Daoy (cell line): ENCODE measurements around the gene GALNTL6. TPM values are rescaled to one million over a fixed set of nuclear protein-coding genes. Genes with fewer than 3 reads are reported as not detected.

Experiments used
- DNase-seq: peaks from one replicate; pipeline ENCODE4 v3.0.0-alpha.2; 2015; ENCODE audit warnings: low read depth
- total RNA-seq: library from RNA; depleted of rRNA; stranded (reverse); fragments of >200 nt; shearing (Covaris generic); gene quantifications from 2 replicates; pipeline ENCODE4 v1.2.3, GENCODE V29; 2014

GALNTL6 gene
- total RNA-seq, 1 experiment from 2014 or later = not detected

- peak; percentile 12 for DNase-seq
Observed at GRCh38 chr4:172806841-172807240, 993.6 kb downstream of the GALNTL6 start.

DNA sequence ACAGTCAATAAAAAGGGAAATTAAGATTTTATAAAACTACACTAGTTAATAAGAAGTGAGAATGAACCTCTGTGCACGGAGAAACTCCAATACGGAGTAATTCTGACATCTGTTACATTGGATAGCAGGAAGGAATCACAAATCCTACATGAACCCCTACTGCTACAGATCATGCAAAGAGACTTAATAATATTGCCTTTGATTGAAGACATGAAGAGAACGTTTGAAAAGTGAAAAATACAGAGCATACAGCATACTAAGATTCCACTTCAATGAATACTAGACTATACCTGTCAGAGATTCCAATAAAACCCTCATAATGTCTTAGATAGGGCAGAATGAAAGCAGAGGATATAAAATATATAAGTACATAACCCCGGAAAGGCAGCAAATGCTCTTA, 995.0 kb downstream of the GALNTL6 start:
- DNase-seq = no peak

DNA sequence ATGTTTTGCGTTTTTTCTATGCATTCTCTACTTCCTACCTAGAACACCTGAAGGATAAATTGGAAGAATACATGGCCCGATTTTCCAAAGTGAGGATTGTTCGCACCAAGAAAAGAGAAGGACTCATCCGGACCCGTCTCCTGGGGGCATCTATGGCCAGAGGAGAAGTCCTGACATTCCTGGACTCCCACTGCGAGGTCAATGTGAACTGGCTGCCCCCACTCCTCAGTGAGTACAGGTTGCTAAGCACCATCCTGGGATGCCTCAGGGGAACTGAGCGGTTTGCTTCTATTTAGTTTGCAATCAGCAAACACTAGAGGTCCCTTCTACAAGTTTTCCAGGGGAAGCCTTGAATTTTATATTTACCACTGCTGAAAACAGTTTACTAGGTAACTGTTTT, 996.1 kb downstream of the GALNTL6 start:
- no peak for DNase-seq

DNA sequence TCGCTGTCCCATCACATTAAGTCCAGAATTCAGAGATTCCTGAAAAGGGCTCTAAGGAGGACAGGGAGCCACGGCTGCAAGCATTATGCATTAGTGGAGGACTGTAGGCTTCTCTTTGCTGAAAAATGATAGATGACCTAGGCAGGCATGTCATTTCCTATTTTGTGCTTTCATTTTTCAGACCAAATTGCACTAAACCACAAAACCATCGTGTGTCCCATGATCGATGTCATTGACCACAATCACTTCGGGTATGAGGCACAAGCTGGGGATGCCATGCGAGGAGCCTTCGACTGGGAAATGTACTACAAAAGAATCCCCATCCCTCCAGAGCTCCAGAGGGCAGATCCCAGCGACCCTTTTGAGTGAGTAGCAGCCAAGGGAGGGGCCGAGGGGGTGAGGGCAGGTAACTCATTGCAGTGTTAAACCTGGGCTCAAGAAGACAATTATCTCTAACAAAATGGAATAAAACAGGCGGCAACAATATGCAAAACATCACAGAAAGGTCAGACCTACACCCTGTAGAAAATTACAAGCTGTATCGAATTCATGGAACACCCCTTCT, 1000.2 kb downstream of the GALNTL6 start:
- DNase-seq = no peak

- no peak for DNase-seq
Observed at GRCh38 chr4:172815499-172816164, 1002.4 kb downstream of the GALNTL6 start.

DNA sequence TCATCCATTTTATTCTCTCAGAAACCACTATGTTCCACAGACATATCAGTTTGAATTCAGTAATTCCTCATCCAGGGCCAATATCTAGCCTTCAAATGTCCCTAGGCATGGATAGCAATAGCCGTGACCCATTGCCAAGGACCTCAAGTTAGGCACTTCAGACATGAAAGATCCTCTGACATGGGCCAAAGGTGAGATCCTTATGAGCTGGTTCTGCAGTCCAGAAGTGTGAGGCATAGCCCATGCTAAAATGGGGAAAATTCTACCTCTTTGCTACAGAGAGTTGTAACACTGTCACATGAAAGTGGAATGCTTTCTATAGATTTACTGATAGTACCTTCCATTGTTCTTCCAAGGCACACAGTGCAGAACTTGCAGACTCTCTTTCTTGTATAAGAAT, 1005.7 kb downstream of the GALNTL6 start:
- no peak for DNase-seq

DNA sequence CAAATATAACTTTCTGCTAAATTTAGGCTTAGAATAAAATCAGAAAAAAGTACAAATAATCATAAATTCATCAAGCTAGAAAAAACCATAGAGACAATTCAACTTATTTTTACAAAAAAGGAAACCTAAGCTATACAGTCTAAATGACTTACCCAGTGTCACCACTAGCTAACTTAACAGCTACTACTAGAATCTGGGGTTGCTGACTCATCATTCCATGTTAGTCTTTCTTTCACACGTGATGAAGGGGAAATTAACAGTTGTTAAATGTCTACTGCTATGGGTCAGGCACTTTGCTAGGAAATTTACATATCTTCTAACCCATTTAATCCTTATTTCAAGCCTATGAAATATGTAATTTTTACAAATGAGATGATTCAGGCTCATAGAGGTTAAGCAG, 1006.1 kb downstream of the GALNTL6 start:
- DNase-seq = no peak

- DNase-seq = no peak
Observed at GRCh38 chr4:172822331-172822730, 1009.1 kb downstream of the GALNTL6 start.

GRCh38 chr4:172826346-172826745, 1013.1 kb downstream of the GALNTL6 start:
- DNase-seq = no peak

DNA sequence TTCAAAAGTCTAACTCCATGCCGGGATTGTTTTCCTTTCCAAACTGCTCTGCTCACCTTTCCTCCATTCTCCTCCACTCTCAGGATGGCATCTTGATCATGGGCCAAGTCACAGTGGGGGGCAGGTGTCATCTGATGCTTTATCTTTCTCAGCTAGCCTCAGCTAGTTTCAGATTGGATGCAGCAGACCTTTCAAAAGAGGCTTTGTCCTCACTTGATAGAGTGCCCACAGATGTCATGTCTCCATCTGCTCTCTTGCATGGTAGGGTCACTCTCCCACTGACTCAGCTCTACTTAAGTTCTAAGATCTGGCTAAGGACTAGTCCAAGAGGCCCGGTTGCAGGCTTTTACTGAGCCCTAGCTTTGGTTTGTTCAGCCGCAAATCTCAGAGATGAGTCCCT, 1013.7 kb downstream of the GALNTL6 start:
- DNase-seq = no peak

GRCh38 chr4:172830295-172830764, 1017.1 kb downstream of the GALNTL6 start:
- no peak for DNase-seq

GRCh38 chr4:172836661-172837060, 1023.5 kb downstream of the GALNTL6 start:
- no peak for DNase-seq

GRCh38 chr4:172838111-172838510, 1024.9 kb downstream of the GALNTL6 start:
- DNase-seq = no peak

- DNase-seq = no peak
Observed at GRCh38 chr4:172838943-172839342, 1025.7 kb downstream of the GALNTL6 start.

DNA sequence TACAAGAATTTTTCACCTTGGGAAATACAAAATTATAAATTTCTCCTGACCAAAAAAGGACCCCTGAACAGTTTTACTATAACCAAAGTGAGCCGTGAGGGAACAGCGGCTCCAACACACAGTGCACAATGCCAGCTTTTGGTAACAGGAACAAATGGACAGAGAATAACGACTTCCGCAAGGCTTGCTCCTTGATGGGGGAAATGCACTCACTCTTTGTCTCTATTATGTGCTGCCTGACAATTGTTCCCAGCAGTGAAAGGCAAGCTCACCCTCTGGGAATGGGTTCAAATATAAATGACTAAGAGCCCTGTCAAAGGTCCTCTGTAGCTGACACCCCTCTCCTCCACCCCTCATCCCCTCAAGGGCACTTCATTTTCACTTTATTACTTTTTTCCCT, 1029.6 kb downstream of the GALNTL6 start:
- no peak for DNase-seq

DNA sequence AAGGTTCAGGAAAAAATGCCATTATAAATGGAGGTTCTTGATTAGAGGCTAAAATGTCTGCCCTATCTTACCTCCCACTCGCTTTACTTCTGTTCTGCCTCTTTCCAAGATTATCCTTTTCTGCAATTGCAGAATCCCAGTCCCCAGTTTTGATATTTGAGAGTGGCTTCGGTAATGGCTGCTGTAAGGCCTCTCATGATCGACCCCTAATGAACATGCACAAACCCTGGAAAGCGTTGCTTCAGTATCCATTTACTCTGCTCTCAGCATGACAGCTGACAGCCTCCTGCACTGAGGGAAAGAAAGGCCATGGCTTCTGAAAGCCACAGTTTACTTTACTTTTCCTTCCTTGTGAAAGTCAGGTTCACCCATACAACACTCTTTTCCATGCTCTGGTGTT, 1030.0 kb downstream of the GALNTL6 start:
- DNase-seq = no peak

DNA sequence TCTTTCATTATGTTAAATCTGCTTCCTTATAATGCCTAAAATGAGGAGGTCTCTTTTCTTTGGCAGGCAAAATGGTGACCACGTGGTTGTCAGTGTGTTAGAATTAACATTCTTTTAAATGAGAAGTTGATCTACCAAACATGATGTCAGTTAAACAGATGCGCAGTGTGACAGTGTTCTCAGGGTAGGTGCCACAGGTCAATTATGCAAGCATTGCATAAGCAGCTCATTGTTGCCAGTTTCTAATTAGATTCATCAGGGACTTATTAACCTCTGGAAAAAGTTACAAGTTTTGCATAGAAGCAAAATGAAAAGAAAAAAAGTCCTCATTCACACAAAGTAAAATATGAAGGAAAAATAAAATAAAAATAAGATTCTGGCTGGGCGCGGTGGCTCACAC, 1031.4 kb downstream of the GALNTL6 start:
- DNase-seq = no peak

DNA sequence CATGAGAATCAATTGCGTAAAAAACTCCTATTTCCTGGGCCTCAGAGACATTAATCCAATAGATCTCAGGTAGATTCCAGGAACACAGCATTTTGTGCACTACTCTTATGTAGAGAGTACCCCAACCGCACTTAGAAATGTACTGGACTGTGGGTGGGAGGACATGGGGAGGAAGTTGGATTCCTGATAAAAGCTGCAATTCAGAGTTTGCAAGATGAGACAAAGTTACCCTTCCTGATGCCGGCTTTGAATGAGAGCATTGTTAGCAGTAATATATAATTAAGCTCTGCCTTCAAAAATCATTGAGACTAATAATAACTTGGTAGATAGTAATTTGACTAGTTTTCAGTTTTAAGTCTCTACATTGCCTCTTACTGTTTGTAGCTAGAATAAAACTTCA, 1032.1 kb downstream of the GALNTL6 start:
- no peak for DNase-seq

DNA sequence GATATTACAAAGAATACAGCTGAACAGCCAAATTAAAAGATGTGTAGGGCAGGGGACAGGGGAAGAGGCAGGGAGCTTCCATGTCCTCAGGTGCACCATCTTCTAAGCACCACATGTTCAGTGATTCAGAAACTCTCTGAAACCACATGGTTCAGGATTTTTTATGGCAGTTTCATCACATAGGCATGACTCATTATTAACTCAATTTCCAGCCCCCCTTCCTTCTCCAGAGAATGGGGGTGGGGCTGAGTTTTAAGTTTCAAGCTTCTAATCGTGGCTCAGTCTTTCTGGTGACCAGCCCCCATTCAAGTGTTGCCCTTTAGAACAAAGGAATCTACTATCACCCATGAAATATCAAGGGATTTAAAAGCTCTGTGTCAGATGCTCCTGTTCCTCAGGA, 1037.6 kb downstream of the GALNTL6 start:
- DNase-seq = peak; percentile 46

GRCh38 chr4:172851534-172851933, 1038.3 kb downstream of the GALNTL6 start:
- DNase-seq = no peak

DNA sequence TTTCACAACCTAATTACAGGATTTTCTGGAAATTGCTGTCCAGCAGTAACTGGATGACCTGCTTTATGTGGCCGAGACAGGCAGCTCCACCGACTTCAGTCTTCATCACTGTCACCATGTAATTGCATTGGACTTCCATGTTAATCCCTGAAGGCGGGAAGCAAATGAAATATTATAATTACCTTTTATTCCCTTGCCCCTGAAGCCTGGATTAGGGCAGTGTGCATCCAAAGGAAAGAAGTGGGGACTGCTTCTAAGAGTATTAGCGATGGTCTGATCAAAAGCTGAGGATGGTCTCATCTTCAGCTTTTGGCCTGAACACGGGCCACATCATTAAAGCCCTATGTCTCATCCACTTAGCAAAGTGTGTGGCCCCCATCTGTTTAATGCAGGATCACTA, 1043.8 kb downstream of the GALNTL6 start:
- no peak for DNase-seq

DNA sequence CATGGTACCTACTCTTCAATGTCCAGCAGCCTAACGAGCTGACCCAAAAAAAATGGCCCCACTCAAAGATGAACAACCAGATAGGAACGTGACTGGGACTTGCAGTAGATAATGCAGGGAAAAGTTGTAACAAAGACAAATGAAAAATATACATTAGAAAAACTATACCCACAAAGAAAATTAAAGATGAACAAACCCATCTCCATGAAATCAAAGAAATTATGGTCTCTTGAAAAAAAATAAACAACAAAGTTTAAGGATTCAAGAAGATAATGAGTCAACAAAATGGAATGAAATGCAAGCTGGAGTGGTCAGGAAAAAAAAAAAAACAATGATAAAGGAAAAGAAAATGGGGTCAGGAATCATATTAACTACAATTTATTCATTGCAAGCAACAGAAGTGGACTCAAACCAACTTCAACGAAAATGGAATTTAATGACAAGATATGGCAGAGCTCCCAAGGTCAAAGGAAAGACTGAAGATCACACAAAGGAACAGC, 1045.6 kb downstream of the GALNTL6 start:
- DNase-seq = no peak

- no peak for DNase-seq
Observed at GRCh38 chr4:172865103-172865502, 1051.9 kb downstream of the GALNTL6 start.
